ENCODE results near the gene FLNB. TPM values are rescaled to one million over a fixed set of nuclear protein-coding genes. Genes with fewer than 3 reads are reported as not detected.

Gene FLNB
- total RNA-seq, 4 donors from 2014 or later = 282 to 707 (median 563) TPM

DNA sequence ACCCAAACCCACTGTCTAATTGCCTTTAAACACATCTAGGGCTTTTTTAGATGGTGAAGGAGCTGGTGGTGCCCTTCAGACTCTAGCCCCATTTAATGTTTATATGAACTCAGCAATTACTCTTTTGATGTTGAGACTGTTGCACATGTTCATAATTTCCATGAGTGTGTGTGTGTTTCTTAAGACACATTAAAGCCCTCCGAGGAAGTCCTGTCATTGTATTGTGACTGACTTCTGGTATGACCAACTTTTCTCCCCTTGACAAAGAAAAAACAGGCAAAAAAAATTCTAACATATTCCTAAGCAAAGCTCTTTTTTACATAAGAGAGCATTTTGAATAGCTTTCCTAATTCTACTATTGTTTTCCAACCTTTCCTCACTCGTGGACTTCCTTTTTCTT lies 91.6 kb downstream of the FLNB start:
- TF ChIP-seq POLR2AphosphoS5 (IDR thresholded peaks at IDR 0.05) = no peak
- TF ChIP-seq EP300 (IDR thresholded peaks at IDR 0.05; ENCODE audit: low read depth) = no peak
- TF ChIP-seq POLR2A (IDR thresholded peaks at IDR 0.05) = no peak
- no peak for TF ChIP-seq CTCF (IDR thresholded peaks at IDR 0.05)
- DNase-seq = no peak
- peak overlapping the region in 1 of 4 donors; percentile 9 for H3K27ac ChIP-seq
- H3K4me1 ChIP-seq = peaks cover 0 to 23% (median 15%) of the 10 kb centered on the region in 4 donors
- H3K36me3 ChIP-seq = peaks cover 0 to 53% (median 21%) of the 10 kb centered on the region in 4 donors
- WGBS, 2 donors (ENCODE audit: low coverage in 1 of 2) = 76 to 80% methylated on average over 2 of the region's 2 CpGs
- in situ Hi-C loops (cut with MboI; ENCODE audit: low pct_ligation_motif_present in 1 of 4, low pct_unique_long_range_greater_than_20kb in 1 of 4, low sequenced_read_pairs in 3 of 4) (no loop called here), intact Hi-C loops (cut with DNase I; ENCODE audit: low total_unique reads) (no loop called here)
- H3K9me3 ChIP-seq = no peaks in the 10 kb centered on the region
- H3K27me3 ChIP-seq = no peaks in the 10 kb centered on the region
- H3K4me3 ChIP-seq = no peak overlapping the region

GRCh38 chr3:58101499-58102389 lies 93.5 kb downstream of the FLNB start:
- no peak for TF ChIP-seq EP300 (IDR thresholded peaks at IDR 0.05; ENCODE audit: low read depth)
- TF ChIP-seq CTCF (IDR thresholded peaks at IDR 0.05) = no peak
- intact Hi-C loops (cut with DNase I; ENCODE audit: low total_unique reads) = no loop called here
- in situ Hi-C loops (cut with MboI; ENCODE audit: low pct_ligation_motif_present in 1 of 4, low pct_unique_long_range_greater_than_20kb in 1 of 4, low sequenced_read_pairs in 3 of 4) = no loop called here
- Histone ChIP-seq H3K36me3 (peaks cover 0 to 59% (median 28%) of the 10 kb centered on the region in 4 donors), H3K27me3 (no peaks in the 10 kb centered on the region), H3K9me3 (no peaks in the 10 kb centered on the region), H3K4me1 (peaks cover 0 to 23% (median 15%) of the 10 kb centered on the region in 4 donors), H3K27ac (peak overlapping the region; percentile 49 to 71 (median 64)), H3K4me3 (no peak overlapping the region)
- no peak for DNase-seq
- 81 to 84% methylated on average over 7 to 13 of the region's 13 CpGs for WGBS, 2 donors (ENCODE audit: low coverage in 1 of 2)

DNA sequence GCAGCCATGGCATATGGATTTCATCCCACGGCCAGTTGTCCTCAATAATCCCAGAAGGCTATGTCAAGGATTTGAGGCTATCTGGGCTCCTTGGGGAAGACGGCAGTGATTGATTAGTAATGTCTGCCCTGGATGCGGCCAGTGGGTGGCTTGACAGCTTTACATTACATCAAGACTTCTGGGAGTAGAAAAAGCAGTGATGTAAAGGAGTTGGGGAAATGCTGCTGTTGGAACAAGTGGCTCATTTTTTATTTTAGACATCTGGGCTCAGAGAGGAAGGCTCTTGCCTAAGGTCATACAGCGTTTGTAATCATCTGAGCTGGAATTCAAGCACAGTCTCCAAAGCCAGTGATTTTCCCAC lies 94.1 kb downstream of the FLNB start:
- Histone ChIP-seq H3K4me3 (no peak overlapping the region), H3K27me3 (no peaks in the 10 kb centered on the region), H3K4me1 (peaks cover 0 to 23% (median 15%) of the 10 kb centered on the region in 4 donors), H3K27ac (peak overlapping the region in 3 of 4 donors; percentile 62 to 71 (median 65)), H3K9me3 (no peaks in the 10 kb centered on the region), H3K36me3 (peaks cover 0 to 63% (median 28%) of the 10 kb centered on the region in 4 donors)
- intact Hi-C loops (cut with DNase I; ENCODE audit: low total_unique reads) = no loop called here
- no peak for TF ChIP-seq CTCF (IDR thresholded peaks at IDR 0.05)
- TF ChIP-seq POLR2A (IDR thresholded peaks at IDR 0.05) = no peak
- TF ChIP-seq EP300 (IDR thresholded peaks at IDR 0.05; ENCODE audit: low read depth) = no peak
- no peak for TF ChIP-seq POLR2AphosphoS5 (IDR thresholded peaks at IDR 0.05)
- in situ Hi-C loops (cut with MboI; ENCODE audit: low pct_ligation_motif_present in 1 of 4, low pct_unique_long_range_greater_than_20kb in 1 of 4, low sequenced_read_pairs in 3 of 4) = no loop called here
- no peak for DNase-seq
- 30 to 88% methylated on average over 1 to 4 of the region's 4 CpGs for WGBS, 2 donors (ENCODE audit: low coverage in 1 of 2)

- no peak for TF ChIP-seq POLR2AphosphoS5 (IDR thresholded peaks at IDR 0.05)
- TF ChIP-seq CTCF (IDR thresholded peaks at IDR 0.05) = no peak
- no peak for TF ChIP-seq EP300 (IDR thresholded peaks at IDR 0.05; ENCODE audit: low read depth)
- no peak for TF ChIP-seq POLR2A (IDR thresholded peaks at IDR 0.05)
- intact Hi-C loops (cut with DNase I; ENCODE audit: low total_unique reads) (no loop called here), in situ Hi-C loops (cut with MboI; ENCODE audit: low pct_ligation_motif_present in 1 of 4, low pct_unique_long_range_greater_than_20kb in 1 of 4, low sequenced_read_pairs in 3 of 4) (no loop called here)
- Histone ChIP-seq H3K36me3 (peaks cover 0 to 57% (median 24%) of the 10 kb centered on the region in 4 donors), H3K27me3 (no peaks in the 10 kb centered on the region), H3K4me1 (peaks cover 0 to 23% (median 15%) of the 10 kb centered on the region in 4 donors), H3K27ac (peak overlapping the region in 3 of 4 donors; percentile 62 to 71 (median 65)), H3K9me3 (no peaks in the 10 kb centered on the region), H3K4me3 (no peak overlapping the region)
- WGBS, 2 donors (ENCODE audit: low coverage in 1 of 2) = 68% methylated on average over 10 of the region's 10 CpGs; no CpG with 5 or more reads in 1 of the 2 donors
- no peak for DNase-seq
Measured at GRCh38 chr3:58102976-58103451, 94.8 kb downstream of the FLNB start.
